Testis (tissue), 5 donors: ENCODE measurements around the gene SH3D21. TPM values are rescaled to one million over a fixed set of nuclear protein-coding genes. Genes with fewer than 3 reads are reported as not detected.

ENCODE experiments used
- DNase-seq: peaks from one replicate; pipeline ENCODE4 v3.0.0-alpha.2; 2019
- H3K27ac ChIP-seq, 2 donors: fragments of 200-600 bp; sonication (generic); one replicate each; pipeline ENCODE4 v1.5.1; 2019
- H3K27me3 ChIP-seq: fragments of 200-600 bp; sonication (generic); one replicate; pipeline ENCODE4 v1.5.1; 2019
- H3K36me3 ChIP-seq: fragments of 200-600 bp; sonication (generic); one replicate; pipeline ENCODE4 v1.5.1; 2017; ENCODE audit warnings: low read depth; ENCODE audit errors: missing control alignments
- H3K4me1 ChIP-seq: fragments of 200-600 bp; sonication (generic); one replicate; pipeline ENCODE4 v1.5.1; 2019
- H3K4me3 ChIP-seq, 2 donors: fragments of 200-600 bp; sonication (generic); one replicate each; pipeline ENCODE4 v1.5.1; 2017 to 2019
- H3K9me3 ChIP-seq: fragments of 200-600 bp; sonication (generic); one replicate; pipeline ENCODE4 v1.5.1; 2017
- CTCF ChIP-seq, 3 experiments: fragments of 450-650 bp in 2 of 3; fragments of 200-600 bp in 1 of 3; sonication (generic) in 1 of 3; IDR thresholded peaks; one replicate each; pipeline ENCODE4 v1.5.1; 2016 to 2019; ENCODE audit warnings: antibody characterized with exemption in 3 of 3, mild to moderate bottlenecking in 2 of 3, moderate library complexity in 1 of 3
- POLR2A ChIP-seq: fragments of 450-650 bp; IDR thresholded peaks from one replicate; pipeline ENCODE4 v1.6.1; 2017; ENCODE audit warnings: antibody characterized with exemption, mild to moderate bottlenecking, moderate library complexity
- WGBS, 2 donors: methylation state at CpG; one replicate each; pipeline ENCODE4 v1.1.5; 2018; 5-methylcytosine and 5-hydroxymethylcytosine counted together
- intact Hi-C: fragments of 100-400 bp; cut with DNase I; formaldehyde crosslinking; loops from one replicate; pipeline ENCODE4 v1.15.1; 2023; ENCODE audit warnings: low total_unique reads
- long read RNA-seq, 2 donors: transcript quantifications; one replicate each; lab custom pipeline, GENCODE V29; 2026
- polyA plus RNA-seq: library from polyadenylated mRNA; stranded (reverse); fragments of 350-450 nt; fragmentation: Illumina TruSeq; extraction: RNeasy Lipid Tissue Mini Kit (QIAGEN cat#74804); gene quantifications from one replicate; pipeline ENCODE4 v1.2.3, GENCODE V29; 2014; ENCODE audit warnings: low read depth, low replicate concordance; ENCODE audit not compliant: insufficient read depth
- total RNA-seq, 2 donors: library from RNA; depleted of rRNA; stranded (reverse); fragments of >200 nt; gene quantifications; one replicate each; pipeline ENCODE4 v1.2.3, GENCODE V29; 2016

The SH3D21 gene
- 10 to 100 TPM in 1 of 2 donors, 1 to 10 TPM in 1; 6.8 to 12.8 TPM for total RNA-seq
- polyA plus RNA-seq, result 14.9 TPM
- long read RNA-seq, donor 1, partial matches to known transcripts, result 5 of 96 reads
- long read RNA-seq, donor 1, other reads (novel, unspliced or antisense), result 91 of 96 reads
- long read RNA-seq, donor 2, partial matches to known transcripts, result 0 of 45 reads
- long read RNA-seq, donor 2, other reads (novel, unspliced or antisense), result 45 of 45 reads

- Histone ChIP-seq H3K9me3 (no peaks in the 10 kb centered on the region), H3K4me3 (peak within 1 kb of the TSS; percentile 52 to 75), H3K36me3 (no peaks in the 10 kb centered on the region), H3K27ac (peak within 1 kb of the TSS; percentile 16 to 55), H3K4me1 (peaks cover 11% of the 10 kb centered on the region), H3K27me3 (no peaks in the 10 kb centered on the region)
- 4 to 16% methylated on average over 5 to 32 of the region's 65 CpGs for WGBS, 2 donors
- intact Hi-C loops, result no loop called here
- no peak for TF ChIP-seq CTCF (IDR thresholded peaks at IDR 0.05)
- TF ChIP-seq POLR2A, result no peak
- peak; percentile 68 for DNase-seq
Observed at GRCh38 chr1:36306210-36306901, at the start of gene SH3D21. SH3D21 (plus strand) TSS chr1:36306368; CDS start chr1:36306421, 53 bp downstream.

DNA sequence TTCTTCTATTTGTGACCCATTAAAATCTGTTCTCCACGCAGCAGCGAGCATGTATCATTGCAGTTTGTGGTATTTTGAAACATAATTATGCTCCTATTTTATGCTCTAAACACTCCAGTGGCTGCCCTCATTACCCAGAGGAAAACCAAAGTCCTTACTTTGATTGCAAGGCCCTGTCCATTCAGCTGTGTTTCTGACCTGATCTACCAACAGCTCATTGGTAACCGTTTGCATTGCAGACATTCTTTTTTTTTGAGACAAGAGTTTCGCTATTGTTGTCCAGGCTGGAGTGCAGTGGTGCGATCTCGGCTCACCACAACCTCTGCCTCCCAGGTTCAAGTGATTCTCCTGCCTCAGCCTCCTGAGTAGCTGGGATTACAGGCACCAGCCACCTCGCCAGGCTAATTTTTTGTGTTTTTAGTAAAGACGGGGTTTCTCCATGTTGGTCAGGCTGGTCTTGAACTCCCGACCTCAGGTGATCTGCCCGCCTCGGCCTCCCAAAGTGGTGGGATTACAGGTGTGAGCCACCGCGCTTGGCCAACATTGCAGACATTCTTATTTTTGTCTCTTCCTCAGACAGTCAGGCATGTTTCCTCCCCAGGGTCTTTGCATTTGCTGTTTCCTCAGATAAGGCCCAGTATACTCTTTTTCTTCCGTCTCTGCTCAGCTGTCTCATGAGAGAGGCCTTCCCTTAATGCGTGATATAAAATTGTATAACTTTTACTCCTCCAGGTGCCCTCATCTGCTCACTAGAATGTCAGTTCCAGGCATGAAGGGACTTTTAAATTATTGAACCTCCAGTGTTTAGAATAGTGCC, 49.4 kb upstream of the SH3D21 start:
- no peak overlapping the region for H3K27ac ChIP-seq

GRCh38 chr1:36257375-36257767, 48.8 kb upstream of the SH3D21 start:
- Histone ChIP-seq H3K27ac (no peak overlapping the region), H3K36me3 (no peaks in the 10 kb centered on the region), H3K4me1 (peaks cover 22% of the 10 kb centered on the region), H3K27me3 (no peaks in the 10 kb centered on the region), H3K9me3 (no peaks in the 10 kb centered on the region), H3K4me3 (no peak overlapping the region)
- intact Hi-C loops, result no loop called here
- WGBS, 2 donors, result 91 to 96% methylated on average over 2 of the region's 2 CpGs
- no peak for DNase-seq
- TF ChIP-seq CTCF (IDR thresholded peaks at IDR 0.05), result no peak
- TF ChIP-seq POLR2A, result no peak

More for the DNA sequence above, 49.4 kb upstream of the SH3D21 start:
- no peaks in the 10 kb centered on the region for H3K27me3 ChIP-seq
- peaks cover 22% of the 10 kb centered on the region for H3K4me1 ChIP-seq
- intact Hi-C loops, result no loop called here
- H3K4me3 ChIP-seq, result no peak overlapping the region
- 79 to 81% methylated on average over 14 to 15 of the region's 15 CpGs for WGBS, 2 donors
- TF ChIP-seq POLR2A (no peak), CTCF (IDR thresholded peaks at IDR 0.05) (no peak)
- DNase-seq, result no peak
- H3K36me3 ChIP-seq, result no peaks in the 10 kb centered on the region
- no peaks in the 10 kb centered on the region for H3K9me3 ChIP-seq

- no peaks in the 10 kb centered on the region for H3K27me3 ChIP-seq
- intact Hi-C loops, result no loop called here
- H3K9me3 ChIP-seq, result no peaks in the 10 kb centered on the region
- no peaks in the 10 kb centered on the region for H3K36me3 ChIP-seq
- peaks cover 20% of the 10 kb centered on the region for H3K4me1 ChIP-seq
- H3K27ac ChIP-seq, result no peak overlapping the region
- no peak for DNase-seq
- WGBS, 2 donors, result 57 to 66% methylated on average over 1 of the region's 1 CpG
- no peak for TF ChIP-seq CTCF (IDR thresholded peaks at IDR 0.05)
- no peak for TF ChIP-seq POLR2A
- no peak overlapping the region for H3K4me3 ChIP-seq
Observed at GRCh38 chr1:36258960-36259344, 47.2 kb upstream of the SH3D21 start.
